HG02798 (cell line): ENCODE results near the gene UBQLN4.

Source experiments
- ATAC-seq: cut with Tn5 transposase; IDR thresholded peaks from one replicate; pipeline ENCODE4 v1.9.1; 2021; ENCODE audit warnings: mild to moderate bottlenecking; ENCODE audit not compliant: unreplicated experiment, poor library complexity

The UBQLN4 gene

DNA sequence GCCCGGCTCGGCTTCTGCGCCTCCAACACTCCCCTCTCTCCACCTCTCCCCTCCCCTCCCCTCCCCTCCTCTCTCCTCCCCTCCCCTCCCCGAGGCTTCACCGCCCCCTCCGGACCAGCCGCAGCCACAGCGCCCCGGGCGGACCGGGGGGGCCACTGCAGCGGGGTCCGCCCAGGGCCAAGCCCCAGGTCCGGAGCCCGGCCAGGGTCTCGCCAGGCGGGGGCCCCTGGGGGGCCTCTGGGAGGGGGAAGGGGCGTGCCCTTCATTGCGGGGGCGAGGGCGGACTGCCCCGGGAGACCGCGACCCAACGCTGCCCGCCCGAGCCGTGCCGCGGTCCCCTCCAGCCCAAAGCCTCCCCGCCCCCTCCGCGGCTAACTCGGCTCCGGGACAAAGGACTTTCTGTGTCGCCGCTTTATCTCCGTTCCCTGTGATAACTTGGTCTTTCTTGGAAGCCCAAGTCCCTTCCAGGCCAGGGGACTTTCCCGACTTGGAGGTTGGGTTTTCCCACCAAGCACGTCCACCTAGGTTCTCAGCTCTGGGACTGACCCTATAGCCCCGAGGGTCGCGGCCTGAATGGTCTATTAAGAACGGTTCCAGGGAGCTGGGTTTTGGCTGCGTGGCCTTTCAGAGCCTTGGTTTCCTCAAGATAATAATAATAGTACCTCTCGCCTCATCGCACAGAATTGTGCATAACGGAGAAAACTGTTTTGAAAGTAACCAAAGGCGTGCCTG, at the start of gene UBQLN4:
Gene UBQLN4 (minus strand): TSS at position 31 of the 732 bp plus-strand sequence. CDS start 97 bp downstream, outside the sequence.
- peak; percentile 63 for ATAC-seq

DNA sequence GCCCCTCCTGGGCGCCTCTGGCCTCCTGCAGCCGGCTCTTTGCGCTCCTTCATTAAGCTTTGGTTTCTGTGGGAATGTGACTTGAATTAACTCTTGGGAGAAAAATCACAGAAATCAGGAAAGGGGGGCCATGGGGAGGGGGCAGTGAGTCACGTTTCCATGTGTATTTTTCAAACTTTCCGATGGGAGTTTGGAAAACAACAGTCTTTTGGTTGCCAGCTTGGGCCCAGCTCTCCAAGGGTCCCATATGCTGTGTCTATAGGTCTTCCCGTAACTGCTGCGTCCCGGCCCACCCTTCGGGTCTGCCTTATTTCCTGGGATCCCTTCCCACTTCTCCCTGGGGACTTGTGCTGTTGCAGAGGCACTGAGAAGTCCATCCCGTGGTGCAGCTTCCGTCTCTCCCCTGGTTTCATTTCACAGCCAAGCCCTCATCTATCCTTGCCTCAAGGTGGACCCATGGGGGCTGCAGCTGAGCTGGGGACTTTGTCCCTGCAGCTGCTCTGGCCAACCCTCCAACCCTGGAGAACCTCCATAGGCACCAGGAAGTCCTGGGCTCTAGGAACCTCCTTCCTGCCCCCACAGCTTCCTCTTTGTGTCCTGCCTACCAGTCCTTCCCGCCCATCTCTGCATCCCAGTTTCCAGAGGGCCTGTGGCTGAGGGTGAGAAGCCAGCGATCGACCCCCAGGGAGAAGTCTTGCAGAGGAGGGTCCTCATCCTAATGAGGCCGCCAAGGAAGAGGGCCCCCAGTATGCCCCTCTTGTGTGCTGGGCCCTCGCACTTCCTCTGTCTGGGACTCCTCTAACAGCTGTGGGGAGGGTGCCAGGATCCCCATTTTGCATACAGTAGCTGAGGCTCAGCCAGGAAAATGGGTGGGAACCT, 49.3 kb upstream of the UBQLN4 start:
- ATAC-seq = no peak

DNA sequence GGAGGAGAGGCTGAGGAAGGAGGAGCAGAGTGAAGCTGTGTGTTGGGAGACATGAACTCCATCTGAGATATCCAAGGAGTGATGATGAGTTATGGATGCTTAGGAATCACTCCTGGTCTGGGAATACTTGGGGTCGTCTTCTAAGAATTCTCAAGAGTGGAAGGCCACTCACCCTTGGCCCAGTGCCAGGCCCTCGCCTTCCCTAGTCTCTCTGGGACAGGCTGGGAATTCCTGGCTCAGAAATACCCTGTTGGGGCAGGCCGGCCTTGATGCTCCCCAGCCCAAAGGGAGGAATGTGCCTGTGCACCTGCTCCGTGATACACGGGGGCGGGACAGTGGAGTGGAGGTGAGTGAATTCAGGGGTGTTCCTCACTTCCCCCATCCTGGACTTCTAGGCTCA, 48.3 kb upstream of the UBQLN4 start:
- ATAC-seq = no peak

DNA sequence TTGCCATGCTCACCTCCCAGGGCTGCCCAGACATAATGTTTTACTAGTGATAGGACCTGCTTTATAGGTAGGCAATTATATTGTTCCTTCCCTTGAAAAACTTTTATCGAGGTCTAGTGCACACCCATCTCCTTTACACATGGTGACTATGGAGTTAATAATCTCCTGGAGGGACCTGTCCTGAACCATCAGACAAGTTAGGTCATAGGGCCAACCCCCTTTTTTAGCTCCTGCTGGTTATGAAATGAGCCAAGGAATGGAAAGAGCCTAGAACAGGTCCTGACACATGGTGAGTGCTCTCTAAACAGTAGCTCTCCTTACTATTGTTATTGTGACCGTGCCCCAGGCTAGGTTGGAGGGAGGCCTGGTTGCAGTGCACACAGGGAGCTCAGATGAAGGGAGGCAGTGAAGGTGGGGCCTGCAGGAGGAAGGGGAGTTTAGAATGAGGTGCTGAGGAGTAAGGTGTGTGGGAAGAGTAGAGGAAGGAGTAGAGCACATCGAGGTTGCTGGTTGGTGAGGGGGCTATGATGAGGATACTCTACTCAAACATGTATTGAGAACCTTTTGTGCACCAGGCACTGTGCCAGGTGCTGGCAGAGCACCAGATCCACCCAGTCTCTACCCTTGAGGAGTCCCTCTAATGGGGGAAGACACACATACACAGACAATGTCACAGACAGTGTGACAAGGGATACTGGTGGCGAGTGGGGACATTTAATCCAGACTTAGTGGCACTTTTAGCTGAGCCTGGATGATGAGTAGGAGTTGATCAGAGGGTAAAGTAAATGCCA, 46.8 kb upstream of the UBQLN4 start:
- ATAC-seq = no peak

DNA sequence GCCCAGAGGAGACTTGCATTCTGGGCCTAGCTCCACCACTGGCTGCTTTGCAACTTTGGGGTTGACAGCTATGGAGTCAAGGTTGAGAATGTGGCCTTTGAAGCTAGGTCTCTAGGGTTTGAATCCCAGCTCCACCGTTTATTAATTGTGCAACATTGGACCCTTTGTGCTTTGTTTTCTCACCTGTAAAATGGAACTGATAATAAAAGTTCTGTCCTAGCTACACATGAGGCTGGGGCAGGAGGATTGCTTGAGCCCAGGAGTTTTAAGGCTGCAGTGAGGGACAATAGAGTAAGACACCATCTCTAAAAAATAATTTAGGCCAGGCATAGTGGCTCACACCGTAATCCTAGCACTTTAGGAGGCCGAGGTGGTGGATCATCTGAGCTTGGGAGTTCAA, 45.7 kb upstream of the UBQLN4 start:
- ATAC-seq = no peak

DNA sequence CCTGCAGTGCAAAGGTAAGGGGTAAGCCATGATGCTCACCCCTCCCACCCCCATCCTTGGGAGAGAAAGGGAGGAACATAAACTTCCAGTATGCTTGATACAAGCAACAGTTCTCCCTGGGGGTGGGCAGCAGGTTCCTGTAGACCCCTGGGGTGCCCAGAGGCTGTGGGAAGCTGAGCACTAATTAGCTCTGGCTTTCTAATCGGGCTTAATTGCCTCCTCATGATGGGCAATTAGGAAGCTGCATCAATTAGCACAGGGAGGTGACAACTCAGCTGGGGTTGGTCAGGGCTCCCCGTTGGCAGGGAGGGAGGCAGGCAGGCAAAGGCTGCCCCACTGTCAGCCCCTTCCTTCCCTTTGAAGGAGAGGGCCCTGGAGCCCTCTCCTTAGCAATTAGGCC, 45.2 kb upstream of the UBQLN4 start:
- ATAC-seq = no peak

DNA sequence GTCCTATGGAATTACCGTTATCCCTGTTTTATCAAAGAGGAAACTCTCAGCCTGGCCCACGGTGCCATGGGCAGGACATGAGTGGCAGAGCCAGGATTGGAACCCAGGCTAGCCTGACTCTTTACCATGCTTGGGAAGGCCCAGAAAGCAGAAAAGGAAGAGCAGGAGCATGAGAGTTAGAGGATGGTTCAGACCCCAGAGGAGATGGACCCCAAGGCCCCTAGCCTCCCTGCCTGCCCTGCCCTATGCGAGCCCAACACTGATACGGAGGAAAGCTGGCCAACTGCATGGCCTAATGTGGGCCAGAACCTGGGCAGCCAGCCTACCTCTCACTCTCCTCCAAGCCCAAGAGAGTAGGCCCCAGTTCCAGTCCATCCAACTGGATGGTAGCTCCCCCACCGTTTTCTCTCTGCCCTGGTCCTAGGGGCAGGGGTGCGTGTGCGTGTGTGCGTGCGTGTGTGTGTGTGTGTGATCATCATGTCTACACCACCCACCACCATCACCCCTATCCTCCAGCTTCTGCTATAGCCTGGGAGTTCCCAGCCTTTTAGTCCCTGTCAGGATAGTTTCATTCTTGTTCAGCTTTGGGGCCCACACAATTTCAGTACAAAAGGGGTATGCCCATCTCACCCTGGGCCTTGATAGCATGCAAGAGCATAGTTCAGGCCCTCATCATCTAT, 44.0 kb upstream of the UBQLN4 start:
- ATAC-seq = peak; percentile 24

DNA sequence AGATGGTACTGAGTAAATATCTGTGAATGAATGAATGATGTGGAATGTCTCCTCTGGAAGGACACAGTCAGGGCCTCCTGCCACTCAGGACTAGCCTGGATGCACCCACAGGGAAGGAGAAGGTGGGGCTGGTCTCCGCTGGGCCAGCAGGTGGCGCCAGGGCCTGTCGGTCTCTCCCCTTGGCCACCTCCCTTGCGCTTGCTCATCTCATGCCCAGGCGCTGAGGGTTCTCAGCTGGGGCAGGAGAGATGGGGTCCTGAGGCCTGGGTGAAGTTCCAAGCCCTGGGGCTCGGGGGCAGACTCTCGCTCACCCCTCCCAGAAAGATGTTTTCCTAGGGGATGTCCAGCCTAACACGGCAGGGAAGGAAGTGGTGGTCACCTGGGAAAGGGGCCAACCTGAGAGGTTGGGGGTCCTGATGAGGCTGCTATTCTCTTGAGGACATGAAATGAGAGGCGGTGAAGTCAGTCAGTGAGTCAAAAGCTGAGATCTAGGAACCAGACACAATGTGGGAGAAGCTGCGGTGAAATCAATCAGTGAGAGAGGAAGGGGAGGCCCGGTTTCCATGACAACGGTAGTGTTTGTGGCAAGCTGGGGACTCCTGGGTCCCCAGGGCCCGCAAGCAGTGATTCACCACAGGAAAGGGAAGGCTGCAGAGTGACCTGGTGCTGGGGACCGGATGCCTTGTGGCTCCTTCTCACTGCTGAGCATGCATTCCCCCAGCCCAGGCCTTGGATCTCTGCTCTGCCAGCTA, 43.2 kb upstream of the UBQLN4 start:
- ATAC-seq = peak; percentile 74

DNA sequence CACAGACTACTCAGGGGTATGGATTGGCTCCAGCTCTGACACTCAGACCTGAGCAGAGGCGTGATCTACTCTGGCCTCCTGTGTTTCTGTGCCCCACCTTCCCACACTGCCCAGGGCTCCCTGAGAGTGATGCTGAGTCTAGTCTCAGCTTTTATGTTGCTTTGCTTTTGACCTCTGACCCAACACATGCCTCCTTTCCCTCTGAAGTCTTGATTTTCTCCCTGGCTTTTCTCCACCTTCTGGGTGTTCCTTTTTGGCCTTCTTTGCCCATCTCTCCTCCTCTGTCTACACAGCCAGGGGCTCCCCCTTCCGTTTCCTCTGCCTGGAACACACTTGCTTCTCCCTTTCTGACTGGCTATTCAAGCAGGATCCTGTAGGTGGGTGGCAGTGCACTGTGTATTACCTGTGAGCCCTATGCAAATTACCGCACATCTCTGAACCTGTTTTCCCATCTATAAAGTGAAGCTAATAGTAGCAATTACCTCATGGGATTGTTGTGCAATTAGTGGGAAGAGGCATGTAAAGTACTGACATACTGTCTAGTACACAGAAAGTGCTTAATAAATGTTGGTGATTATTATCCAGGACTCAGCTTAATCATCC, 42.4 kb upstream of the UBQLN4 start:
- ATAC-seq = no peak

DNA sequence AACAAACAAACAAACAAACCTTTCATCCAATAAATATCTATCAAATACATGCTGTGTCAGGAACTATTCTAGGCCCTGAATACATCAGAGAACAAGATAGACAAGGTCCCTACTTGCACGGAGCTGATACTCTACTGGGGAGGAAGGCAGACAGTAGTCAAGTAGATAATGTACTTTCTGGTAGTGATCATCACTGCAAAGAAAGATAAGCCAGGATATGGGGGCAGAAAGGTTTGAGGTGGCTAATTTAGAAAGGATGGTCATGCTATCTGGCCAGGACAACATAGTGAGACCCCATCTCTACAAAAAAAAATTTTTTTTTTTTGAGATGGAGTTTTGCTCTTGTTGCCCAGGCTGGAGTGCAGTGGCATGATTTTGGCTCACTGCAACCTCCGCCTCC, 38.0 kb upstream of the UBQLN4 start:
- no peak for ATAC-seq

DNA sequence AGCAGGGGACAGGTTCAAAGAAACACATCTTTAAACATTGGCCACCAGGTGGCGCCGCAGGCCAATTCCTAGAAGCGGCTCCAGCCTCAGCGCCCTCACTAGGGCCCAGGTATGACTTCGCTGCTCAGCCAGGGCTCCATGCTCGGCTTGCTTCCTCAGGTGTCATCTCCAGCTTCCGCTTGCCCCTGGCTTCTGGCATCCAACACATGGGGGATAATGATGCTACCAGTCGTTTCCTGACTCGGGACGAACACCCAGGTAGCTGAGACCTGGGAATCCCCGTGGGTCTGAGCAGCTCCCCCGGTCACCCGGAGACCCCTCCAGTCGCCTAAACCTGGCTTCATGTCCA, 37.2 kb upstream of the UBQLN4 start:
- peak; percentile 75 for ATAC-seq

DNA sequence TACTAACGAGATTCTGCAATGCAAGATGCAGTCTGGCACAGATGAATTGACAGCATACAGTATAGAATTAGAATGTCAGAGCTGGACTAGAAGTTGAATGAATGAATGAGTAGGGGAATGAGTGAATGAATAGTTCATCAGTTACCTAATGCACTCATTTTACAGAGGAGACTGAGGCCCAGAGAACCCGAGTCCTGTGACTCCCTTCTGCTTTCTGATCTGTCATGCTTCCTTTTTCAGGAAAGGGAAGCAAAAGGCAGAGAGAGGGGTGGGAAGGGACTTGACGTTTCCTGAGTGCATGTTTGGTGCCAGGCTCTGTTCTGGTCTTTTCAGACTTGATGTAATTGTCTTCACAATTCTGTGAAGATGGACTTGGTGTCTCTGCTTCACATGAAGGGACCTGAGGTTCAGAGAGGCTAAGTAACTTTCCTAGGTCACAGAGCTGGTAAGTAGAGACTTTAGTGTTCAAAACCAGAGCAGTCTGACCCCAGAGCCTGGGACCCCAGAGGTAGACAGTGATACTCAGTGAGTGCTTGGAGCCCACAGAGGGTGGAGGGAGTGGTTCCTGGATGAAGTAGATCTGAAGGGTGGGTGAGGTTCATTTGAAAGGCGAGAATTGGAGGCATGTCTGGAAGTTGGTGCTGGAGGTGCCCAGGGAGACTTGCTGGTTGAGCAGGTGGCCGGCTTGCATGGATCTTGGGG, 36.7 kb upstream of the UBQLN4 start:
- ATAC-seq = no peak

DNA sequence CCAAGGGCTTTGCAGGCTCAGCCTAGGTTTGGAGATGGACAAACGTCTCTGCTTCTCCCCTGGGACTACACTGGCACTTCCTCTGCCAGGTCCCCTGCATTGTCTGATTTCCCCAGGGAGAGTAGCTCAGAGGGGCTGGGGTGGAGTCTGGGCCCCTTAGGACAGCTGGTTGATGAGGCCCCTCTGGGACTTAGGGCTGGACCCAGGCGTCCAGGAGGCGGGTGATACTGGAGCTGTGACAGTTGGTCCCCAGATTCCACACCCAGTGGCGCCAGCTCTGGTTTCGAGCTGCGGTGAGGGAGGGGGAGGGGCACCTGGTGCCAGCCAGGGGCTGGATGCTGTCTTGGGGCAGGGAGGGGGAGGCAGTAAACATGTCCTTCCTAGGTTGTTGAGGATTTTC, 36.1 kb upstream of the UBQLN4 start:
- ATAC-seq = no peak

DNA sequence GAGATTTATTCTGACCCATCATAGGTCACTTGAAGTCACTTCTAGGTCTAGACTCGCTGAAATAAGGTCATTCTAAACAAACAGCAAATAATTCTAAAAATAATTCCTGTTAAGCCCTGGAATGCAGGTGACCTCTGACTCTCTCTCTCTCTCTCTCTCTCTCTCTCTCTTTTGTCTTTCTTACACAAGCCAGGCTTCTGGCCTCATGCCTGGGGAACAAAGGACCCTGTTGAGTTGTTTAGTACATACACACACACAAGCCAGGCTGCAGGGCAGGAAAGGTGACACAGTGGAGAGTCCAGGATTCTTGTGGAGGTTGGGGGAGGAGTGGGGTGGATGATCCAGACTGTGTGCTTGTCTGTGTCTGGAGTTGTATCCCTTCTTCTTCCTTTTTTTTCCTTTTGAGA, 32.7 kb upstream of the UBQLN4 start:
- no peak for ATAC-seq

DNA sequence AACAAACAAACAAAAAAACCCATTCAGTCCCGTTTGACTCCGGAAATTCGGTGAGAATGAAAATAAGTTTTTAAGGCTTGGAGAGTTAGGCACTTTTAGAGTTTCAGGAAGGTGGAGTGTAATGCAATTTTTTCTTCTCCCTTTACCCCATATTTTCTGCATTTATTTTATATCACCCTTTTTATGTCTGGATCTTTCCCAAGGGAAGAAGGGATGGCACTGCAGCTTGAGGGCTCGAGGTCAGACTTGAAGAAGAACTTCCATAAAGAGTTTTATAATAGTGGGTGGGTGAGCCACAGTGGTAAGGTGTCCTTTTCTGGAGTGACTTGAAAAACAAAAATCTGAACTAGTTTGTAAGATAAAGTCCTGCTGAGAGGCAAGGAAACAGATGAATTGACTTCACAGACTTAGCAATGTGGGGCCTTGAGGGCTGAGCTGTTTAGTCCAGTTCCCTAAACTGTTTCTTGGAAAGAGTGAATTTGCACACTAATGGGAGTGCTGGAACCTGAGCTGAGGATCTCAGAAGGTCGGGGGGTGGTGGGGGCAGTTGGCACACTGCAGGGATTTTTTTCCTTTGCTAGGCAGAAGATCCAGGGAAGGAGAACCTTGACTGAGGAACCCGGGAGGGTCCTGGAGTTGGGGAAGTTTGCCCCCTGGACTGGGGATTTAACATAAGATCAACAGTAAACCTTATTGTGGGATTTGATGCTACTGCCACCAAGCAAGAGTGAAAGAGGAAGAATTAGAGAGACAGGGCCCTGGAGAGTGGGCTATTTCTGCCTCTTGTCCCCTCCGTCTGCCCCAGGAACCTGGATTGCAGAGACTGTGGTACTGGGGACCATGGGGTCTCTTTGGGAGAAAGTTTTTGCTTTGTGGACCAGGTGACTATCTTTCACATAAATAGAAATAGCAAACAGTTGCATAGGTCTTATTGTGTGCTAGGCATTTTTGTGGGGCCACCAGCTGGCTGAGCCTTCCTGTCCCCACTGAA, 30.5 kb upstream of the UBQLN4 start:
- no peak for ATAC-seq

DNA sequence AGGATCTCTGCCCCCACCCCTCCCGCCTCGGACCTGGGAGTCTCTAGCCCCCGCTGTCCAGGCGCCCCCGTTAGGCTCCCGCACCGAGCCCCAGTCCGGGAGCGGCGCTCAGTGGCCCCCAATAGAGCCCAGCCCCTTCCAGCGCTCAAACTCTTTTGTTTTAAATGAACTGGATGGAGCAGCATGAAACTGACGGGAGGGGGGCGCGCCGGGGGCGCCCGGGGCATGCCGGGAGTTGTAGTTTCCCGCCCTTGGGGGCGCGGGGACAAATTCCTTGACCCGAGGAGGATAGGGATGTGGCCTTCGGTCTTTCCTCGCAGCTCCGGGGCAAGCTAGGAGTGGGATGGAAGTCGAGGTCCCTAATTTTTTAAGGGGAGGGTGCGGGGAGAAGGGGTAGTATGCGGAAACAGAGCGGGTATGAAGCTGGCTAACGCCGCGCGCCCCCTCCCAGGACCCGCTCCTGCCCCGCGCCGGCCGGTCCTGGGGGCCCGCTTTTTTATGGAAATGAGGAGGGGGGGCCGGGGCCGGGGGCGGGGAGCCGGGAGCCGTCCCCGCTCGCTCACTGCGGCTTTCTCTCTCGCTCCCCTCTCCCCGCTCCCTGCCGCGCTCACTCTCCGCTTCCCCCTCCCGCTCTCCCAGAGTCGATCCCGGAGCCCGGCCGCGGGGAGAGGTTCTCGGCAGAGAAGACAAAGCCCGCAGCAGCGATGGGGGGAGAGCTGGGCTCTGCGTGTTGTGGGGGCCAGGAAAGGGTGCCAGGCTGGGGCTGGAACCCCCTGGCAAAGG, 28.9 kb upstream of the UBQLN4 start, which contains the start of gene MEX3A:
Gene MEX3A (minus strand): TSS at position 157 of the 783 bp plus-strand sequence. CDS start 467 bp downstream, outside the sequence.
- ATAC-seq = peak; percentile 61

DNA sequence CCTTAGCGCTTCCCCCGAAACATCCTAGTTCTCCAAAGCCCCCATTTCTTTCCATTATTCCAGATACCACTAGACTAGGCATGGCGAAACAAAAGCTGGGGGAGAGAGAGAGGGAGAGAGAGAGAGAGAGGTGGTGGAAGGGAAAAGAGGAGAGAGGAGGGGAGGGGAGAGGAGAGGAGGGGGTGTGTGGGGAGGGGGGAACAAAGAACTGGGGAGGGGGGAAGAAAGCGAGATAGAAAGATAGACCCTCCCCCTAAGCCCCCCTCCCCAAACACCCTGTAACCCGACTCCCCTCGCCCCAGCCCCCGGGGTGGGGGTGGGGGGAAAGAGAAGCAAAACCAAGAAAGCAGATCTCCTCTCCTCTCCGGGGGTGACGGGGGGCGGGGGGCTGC, 28.3 kb upstream of the UBQLN4 start:
- no peak for ATAC-seq
